ENCODE measurements around the gene CAV3.
A peak's percentile ranks its signal among the peaks of the same experiment; 100 is the strongest.
"Not testable (repeated sequence)": the region's sequence is repeated elsewhere in the genome, so short reads cannot be mapped to it uniquely, and the experiment has no call there.

CAV3 gene

DNA sequence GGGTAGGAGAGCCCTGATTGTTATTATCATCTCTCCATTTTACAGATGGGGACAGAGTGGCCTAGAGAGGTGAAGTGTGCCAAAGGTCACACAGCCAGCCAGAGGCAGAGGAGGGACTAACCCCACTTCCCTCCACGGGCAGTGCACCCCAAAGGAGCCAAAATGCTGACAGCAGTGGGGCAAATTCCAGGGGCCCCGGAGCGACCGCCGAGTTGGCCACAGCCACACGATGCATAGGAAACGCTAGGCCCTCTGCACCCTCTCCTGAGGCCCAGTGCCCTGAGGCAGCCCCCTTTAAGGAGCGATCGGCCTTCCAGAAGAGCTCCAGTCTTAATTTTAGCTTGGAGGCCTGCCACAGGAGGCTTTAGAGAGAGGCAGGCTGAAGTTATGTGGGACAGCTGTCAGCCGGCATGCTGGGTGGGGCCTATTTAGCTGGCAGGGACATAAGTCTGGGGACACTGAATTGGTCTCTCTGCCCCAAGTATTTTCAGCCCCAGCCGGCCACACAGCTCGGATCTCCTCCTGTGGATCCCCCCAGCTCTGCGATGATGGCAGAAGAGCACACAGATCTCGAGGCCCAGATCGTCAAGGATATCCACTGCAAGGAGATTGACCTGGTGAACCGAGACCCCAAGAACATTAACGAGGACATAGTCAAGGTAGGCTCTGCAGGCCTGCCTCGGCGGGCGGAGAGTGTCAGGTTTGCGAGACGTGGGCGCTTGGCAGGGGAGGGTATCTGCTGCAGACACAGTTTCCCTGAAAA, at the start of gene CAV3:
TSS of gene CAV3 (plus strand) at position 471 of the 763 bp plus-strand sequence. CDS start at position 546, 75 bp downstream.
- no peak for DNase-seq (ENCODE audit: low read depth)

DNA sequence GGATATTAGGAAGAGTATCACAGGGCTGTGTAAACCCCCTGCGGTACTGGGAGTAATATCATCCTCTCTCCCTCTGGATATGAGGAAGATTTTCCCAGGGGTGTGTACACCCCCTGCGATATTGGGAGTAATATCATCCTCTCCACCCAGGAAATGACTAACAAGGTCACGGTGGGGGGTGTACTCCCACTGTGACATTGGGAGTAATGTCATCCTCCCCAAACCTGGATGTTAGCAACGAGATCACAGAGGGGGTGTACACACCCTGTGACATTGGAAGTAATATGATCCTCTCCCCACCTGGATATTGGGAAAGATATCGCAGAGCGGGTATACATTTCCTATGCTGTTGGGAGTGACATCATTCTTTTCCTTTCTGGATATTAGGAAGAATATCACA, 48.6 kb upstream of the CAV3 start:
- not testable (repeated sequence) for DNase-seq (ENCODE audit: low read depth)

DNA sequence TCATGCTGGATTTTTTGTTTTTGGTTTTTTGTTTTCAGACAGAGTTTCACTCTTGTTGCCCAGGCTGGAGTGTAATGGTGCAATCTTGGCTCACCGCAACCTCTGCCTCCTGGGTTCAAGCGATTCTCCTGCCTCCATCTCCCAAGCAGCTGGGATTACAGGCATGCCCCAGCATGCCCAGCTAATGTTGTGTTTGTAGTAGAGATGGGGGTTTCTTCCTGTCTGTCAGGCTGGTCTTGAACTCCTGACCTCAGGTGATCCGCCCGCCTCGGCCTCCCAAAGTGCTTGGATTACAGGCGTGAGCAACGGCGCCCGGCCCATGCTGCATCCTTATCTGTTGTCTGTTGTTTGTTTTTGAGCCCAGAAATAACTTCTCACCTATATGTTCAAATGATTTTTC, 42.3 kb upstream of the CAV3 start:
- not testable (repeated sequence) for DNase-seq (ENCODE audit: low read depth)

DNA sequence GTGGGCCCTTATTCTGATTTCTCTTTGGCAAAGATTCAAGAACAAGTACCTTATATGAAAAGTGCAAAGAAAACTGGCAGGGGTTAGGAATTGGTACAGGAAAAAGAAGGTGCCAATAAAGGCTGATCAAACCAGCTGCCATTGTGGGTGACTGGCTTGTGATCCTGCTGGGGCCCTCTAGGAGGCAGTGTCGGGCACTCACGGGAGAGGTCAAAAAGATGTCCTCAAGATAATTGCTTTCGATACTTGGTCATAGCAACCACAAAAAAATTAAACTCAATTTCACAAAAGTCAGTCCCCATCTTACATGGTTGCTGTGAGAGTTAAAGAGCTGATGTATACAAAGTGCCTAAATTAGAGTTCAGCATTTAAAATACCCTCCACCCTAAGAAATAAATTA, 31.0 kb upstream of the CAV3 start:
- no peak for DNase-seq (ENCODE audit: low read depth)

DNA sequence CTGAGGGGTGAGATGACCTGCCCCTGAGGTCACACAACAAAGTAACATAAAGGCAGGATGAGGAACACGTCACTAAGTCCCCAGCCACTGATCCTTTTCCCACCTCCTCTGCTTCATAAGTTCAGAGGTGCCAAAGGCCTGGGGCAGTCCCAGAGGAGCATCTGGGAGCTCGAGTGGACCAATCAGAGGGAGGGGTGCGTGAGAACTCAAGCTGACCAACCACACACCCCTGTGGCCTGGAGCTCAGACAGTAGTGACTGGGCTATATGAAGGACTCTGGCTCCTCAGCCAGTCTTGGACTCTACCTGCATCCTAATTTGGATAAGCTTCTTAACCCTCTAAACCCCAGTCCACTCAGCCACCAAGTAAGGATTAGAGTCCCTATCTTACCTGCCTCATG, 28.0 kb upstream of the CAV3 start:
- DNase-seq (ENCODE audit: low read depth): no peak

DNA sequence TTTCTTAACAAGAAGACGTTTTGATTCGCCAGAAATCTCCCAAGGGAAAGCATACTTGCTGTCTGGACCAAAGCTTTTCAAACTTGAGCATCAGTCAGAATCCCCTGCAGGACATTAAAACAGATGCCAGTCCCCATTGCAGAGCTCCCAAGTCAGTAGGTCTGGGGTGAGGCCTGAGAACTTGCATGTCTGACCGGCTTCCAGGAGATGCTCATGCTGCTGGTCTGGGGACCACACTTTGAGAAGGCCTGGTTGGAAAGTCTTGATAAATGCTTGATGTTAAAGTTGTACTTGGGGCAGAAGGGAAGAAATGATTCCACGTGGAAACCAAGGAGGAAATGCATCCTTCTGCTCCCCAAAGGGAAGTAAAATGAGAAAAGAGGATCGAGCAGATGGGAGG, 24.3 kb upstream of the CAV3 start:
- no peak for DNase-seq (ENCODE audit: low read depth)

DNA sequence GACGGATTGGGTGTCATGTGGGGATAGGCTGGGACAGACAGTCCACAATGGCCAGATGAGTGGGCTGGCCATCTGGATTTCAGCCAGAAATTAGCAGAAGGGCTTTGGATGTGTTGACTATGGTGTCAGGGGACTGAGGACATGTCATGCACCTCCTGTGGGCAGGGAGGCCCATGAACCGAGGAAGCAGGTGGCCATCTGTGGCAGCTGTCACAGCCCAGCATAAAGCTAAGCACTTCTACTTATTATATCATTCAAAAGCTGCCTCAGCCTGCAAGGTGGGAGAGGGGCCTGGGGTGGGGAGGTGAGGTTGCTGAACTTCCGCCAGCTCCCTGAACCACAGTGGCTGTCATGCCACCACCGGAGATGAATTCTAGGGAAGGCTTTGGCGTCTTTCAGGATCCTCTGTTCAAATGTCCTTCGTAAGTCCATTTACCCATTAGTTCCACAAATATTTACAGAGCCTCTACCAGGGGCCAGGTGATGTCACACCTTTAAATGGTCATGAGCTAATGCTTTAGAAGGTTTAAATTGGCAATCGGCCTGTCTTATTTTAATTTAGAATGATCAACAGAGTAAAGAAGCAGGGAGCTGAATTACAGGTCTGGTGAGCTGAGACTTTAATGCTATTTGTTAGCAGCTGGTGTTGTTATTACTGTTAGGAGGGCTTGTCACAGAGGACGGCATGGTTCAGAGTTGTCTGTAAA, 23.6 kb upstream of the CAV3 start:
- no peak for DNase-seq (ENCODE audit: low read depth)

DNA sequence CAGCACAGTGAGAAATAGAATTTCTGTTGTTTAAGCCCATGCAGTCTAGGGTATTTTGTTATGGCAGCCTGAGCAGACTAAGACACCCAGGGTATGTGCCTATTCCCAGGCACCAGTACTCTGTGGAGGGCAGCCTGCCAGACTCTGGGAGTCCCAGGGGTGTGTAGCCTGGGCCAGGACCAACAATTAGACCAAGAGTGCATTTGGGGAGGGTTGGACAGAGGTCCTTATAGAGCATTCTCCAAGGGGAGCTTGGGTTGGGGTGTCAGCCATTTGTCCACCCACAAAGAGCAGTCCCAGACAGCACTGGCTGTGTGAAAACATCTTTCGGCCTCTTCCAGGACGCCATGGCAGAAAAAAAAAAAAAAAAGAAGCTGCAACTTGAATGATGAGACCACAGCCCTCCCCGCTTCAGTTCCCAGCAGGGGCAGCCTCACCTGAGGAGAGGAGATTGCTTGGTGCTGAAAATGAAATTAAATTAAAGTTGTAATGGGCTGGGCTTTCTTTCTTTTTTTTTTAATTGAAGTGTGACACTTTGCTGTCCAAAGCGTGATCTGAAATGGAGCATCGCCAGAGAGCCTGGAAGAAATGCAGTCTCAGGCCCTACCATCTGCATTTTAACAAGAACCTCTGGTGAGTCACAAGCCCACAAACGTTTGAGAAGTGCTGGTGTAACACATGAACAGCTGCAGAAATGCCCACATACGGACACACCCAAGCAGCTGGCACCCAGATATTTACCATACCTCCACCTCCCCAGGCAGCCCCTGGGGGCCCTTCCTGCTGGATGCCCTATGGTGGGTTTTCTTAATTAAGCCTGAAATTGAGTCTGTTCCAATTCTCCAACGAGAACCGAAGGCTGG, 21.3 kb upstream of the CAV3 start:
- DNase-seq (ENCODE audit: low read depth): peak; percentile 78

DNA sequence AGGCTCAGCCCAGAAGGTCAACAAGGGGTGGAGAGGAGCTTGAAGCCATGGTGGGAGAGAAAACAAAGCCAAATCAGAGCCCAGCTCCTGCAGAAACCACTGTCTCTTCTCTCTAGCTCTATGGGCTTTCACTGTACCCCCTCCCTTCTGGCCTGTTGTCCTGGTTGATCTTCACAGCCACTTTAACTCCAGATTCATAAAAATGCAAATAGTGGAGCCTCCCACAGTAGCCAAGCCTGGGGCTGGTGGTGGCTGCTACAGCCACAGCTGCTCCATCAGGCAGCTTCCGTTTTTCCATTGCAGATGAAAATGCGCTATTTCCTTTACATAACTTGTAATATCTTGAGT, 20.7 kb upstream of the CAV3 start:
- no peak for DNase-seq (ENCODE audit: low read depth)

DNA sequence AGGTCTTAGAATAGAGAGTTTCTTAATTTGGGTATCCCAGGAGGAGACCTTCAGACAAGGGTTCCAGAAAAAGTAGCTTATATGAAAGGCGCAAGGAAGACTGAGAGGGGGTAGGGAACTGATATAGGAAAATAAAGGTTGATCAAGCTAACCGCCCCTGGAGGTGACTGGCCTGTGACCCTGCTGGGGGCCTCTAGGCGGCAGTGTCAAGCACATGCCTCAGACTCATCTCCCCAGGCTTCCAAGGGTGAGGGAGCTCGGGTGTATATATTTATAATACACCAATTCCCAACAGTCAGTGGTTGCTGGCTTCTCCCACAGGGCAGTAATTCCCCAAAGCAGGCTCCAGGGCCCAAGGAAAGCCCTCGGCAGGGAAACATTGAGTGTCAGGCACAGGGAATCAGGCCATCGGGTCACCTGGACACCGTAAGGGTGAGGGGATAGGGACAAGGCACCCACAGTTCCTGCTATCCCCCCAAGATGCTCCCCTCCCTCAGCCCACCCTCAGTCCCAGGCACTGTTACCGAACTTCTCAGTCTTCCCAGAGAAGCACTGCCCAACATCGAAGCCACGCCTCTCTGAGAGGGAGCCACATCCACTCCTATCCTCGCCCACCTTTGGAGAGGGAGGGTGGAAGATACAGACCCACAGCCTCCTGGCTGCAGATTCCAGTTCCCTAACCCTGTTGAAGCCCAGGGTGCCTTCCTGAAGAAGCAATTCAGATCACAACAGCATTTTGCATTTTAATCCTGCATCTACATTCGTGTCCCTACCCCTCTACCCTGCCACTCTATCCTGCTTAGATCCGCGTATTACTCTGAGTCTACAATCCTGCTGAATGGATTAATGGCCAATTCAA, 19.5 kb upstream of the CAV3 start:
- no peak for DNase-seq (ENCODE audit: low read depth)

DNA sequence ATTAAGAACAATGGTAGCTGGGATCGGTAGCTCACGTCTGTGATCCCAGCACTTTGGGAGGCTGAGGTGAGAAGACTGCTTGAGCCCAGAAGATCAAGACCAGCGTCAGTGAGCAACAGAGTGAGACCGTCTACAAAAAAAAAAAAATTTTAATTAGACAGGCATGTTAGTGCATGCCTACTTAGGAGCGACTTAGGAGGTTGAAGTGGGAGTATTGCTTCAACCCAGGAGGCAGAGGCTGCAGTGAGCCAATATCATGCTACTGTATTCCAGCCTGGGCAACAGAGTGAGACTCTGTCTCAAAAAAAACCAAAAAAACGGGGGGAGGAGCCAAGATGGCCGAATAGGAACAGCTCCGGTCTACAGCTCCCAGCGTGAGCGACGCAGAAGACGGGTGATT, 17.8 kb upstream of the CAV3 start:
- not testable (repeated sequence) for DNase-seq (ENCODE audit: low read depth)

DNA sequence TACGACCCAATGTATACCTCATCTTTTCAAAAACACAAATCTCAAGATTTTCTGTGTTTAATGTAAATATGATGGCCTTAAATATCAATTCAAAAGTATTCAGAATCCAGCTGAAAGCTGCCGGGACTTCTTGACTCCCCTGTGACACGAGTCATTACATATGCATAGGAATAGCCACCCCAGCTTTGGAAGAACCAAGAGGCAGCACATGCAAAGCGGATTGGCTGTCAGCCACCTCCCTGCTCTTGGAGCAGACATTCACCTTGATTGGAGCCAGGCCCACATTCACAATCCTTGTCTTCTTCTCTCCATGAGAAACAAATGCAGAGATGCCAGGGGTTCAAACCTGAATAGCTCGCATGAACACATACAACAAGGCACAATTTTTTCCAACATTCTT, 10.8 kb upstream of the CAV3 start:
- no peak for DNase-seq (ENCODE audit: low read depth)

DNA sequence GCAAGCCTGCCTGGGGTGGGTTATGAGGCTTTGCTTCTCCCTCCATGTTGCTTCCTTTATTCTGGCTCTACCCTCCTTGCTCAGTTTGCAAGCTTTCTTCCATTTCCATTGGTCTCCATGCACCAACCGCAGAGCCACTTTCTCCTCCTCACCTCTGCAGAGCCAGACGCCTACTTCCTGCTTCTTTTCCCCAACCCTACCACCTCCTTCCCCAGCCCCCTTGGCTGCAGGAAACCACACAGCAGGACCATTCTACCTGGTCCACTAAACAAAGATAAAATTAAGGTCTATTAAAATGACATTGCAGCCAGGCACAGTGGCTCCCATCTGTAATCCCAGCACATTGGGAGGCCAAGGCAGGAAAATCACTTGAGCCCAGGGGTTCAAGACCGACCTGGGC, 10.0 kb upstream of the CAV3 start:
- DNase-seq (ENCODE audit: low read depth): no peak

DNA sequence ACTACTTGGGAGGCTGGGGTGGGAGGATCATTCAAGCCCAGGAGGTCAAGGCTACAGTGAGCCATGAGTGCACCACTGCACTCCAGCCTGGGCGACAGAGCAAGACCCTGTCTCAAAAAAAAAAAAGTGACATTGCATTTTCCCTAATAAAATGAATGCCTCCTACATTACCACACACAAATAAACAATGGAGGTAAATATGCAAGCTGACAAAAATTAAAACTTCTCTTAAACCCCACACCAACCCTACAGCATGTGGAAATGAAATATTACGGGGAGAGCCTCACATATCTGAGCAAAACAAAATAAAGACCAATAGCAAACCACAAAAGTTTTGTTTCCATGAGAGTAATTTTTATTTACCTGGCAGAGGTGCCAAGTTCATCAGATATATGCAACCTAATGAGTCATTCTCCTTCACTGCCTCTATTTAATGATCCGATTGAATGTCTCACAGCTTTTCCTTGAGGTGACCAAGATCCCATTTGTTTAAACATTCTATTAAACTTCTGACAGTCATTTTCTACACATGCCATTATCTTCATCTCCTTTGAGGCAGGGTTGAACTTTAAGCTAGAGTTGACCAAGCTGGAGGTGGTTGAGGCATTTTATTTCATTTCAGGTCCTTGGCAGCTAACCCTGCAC, 9.4 kb upstream of the CAV3 start:
- DNase-seq (ENCODE audit: low read depth): no peak

DNA sequence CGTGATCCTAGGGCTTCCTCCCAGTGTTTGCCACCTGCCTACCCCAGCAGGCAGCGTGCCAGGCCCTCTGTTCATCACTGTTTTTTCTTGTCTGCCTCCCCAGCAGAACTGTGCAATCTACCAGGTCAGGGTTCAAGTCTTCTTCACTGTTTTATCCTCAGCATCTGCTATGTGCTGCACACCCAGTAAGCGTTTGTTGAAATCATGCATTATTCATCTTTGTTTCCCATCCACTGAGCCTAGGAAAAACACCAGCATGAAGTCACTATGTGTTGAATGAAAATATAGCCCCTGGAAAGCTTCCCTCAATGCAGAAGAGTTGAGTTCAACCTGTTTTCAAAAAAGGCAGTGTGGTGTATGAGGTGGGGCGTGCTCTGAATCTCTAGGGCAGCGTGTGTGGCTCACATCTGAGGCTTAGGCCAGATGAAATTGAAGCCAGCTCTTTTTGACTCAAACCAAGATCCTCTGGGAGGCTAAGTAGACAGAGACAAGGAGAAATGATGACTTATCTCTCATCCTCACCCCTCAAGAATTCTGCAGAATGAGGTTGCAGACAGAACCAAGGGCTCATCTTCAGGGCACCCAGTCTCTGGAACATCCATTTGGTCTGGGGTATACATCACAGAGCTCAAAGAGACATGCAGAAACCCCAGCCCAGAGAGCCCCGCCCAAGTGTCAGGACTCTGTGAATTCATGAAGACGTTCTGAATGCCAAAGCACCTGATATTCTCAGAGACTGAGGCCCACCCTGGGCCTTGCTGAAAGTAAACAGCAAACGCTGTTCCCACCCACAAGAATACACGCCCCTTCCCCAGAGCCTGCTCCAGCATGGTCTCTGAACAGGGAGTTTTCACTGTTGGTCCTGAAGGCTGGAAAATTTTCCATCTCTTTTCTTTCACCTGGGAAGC, 5.7 kb upstream of the CAV3 start:
- no peak for DNase-seq (ENCODE audit: low read depth)

DNA sequence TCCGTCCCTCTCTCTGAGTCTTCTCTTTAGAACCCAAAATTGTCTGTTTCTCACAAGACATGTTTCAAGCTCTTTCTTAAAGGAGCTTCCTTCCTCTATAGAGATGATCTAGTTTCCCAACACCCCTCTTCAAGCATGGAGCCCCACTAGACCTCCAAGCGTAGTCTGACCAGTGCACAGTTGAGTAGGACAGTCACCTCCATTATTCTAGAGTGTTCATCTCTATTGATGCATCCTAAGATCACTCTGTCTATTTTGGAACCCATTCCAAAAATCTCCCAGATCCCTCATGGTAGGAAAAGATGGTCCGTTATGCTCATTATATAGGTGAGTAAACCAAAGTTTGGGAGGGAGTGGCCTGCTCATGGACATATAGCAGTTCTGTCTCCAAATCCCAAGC, 4.1 kb upstream of the CAV3 start:
- no peak for DNase-seq (ENCODE audit: low read depth)

DNA sequence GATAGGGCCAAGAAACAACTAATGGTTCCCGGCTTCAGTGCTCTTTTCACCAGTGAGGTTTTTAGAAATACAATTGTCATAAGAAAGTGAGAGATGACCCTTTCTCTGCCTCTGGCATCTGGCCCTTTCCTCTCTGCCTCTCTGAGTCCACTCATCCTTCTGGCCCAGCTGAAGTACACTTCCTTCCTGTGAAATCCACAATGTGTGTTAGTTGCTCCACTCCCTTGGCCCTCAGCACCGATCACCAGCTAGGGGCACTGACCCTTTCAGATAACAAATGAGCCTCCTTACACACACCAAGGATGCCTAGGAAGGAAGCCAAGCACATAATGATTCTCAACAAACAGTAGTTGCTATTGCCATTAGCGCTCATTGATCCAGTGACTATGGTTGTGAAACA, 2.9 kb upstream of the CAV3 start:
- DNase-seq (ENCODE audit: low read depth): no peak

DNA sequence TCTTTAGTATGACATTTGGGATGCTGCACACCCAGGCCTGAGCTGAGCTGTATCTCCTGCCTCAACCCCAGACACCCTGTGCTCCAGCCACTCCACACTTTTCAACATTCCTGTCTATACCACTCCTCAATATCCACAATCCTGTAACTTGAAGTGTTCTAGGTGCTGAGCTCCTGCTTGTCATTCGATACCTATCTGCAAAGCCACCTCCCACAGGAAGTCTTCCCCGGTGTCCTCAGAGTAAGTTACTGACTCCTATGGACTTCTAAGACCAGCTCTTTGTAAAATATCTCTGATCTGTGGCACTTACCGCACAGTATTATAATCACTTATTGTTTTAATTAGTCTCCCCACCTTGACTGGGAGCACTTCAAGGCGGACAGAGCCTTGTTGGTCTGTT, 1.2 kb upstream of the CAV3 start:
- no peak for DNase-seq (ENCODE audit: low read depth)

DNA sequence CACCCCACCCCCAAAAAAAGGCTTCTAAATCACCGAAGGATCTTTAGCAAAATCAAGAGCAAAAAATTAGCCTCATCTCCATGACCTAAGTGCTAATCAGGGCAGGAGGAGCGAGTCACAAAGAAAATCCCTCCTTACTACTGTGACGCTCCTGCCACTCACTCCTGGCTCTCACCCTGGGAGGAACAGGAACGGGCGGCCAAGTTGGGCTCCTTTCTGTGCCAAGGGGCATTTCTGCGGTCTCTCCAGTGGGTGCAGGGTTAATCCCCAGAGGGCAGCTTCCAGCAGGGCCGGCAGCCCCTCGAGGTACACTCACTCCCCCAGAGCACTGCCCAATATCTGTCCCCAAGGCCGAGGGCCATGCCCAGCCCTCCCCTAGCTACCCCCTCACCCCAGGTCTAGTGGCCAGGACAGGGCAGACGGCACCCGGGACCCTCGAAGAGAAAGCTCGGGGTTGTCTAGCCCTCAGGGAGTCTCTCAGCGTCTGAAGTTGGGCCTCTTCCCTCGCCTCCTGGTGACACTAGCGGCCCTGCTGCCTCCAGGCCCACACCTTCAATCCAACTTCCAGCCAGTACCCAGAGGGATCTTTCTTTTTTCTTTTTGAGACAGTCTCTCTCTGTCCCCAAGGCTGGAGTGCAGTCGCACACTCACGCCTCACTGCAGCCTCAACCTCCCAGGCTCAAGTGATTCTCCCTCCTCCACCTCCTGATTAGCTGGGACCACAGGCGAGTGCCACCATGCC, 706 bp downstream of the CAV3 start:
- DNase-seq (ENCODE audit: low read depth): no peak

DNA sequence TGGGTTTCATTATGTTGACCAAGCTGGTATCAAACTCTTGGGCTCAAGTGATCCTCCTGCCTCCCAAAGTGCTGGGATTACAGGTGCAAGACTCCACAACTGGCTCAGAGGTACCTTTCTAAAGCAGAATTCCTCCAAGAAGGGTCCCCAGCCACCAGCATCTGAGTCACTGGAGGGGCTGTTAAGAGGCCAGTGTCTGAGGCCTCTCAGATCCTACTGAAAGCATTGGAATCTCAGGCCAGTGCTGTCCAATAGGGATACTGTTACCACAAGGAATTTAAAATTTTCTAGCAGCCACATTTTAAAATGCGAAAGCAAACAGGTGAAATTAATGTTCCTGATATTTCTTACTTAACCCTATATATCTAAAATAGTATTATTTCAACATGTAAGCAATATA, 1.3 kb downstream of the CAV3 start:
- DNase-seq (ENCODE audit: low read depth): no peak
